Superior temporal gyrus (tissue), 1 donor: ENCODE data around the gene ASPG.

ENCODE experiments used
- DNase-seq: peaks from one replicate; pipeline ENCODE4 v3.0.0-alpha.2; 2016; ENCODE audit errors: extremely low spot score

ASPG gene

GRCh38 chr14:104105071-104105821 is 19.7 kb downstream of the ASPG start:
- no peak for DNase-seq

- no peak for DNase-seq
Measured at GRCh38 chr14:104105822-104106470, 20.4 kb downstream of the ASPG start.

GRCh38 chr14:104106471-104106991 is 21.0 kb downstream of the ASPG start:
- no peak for DNase-seq

- no peak for DNase-seq
Measured at GRCh38 chr14:104107101-104107581, 21.6 kb downstream of the ASPG start.

GRCh38 chr14:104107611-104108569 is 22.4 kb downstream of the ASPG start:
- no peak for DNase-seq

- no peak for DNase-seq
Measured at GRCh38 chr14:104108570-104109541, 23.4 kb downstream of the ASPG start.

GRCh38 chr14:104109731-104110361 is 24.3 kb downstream of the ASPG start:
- no peak for DNase-seq

- no peak for DNase-seq
Measured at GRCh38 chr14:104110491-104111209, 25.1 kb downstream of the ASPG start.

- DNase-seq = no peak
Measured at GRCh38 chr14:104111301-104112112, 26.0 kb downstream of the ASPG start.

GRCh38 chr14:104112113-104112505 is 26.6 kb downstream of the ASPG start:
- DNase-seq = no peak

- DNase-seq = no peak
Measured at GRCh38 chr14:104112609-104113571, 27.4 kb downstream of the ASPG start.

- no peak for DNase-seq
Measured at GRCh38 chr14:104113631-104114420, 28.3 kb downstream of the ASPG start.

- DNase-seq = no peak
Measured at GRCh38 chr14:104114421-104115130, 29.1 kb downstream of the ASPG start.

GRCh38 chr14:104115131-104115600 is 29.7 kb downstream of the ASPG start:
- DNase-seq = no peak

GRCh38 chr14:104115691-104116287 is 30.3 kb downstream of the ASPG start:
- no peak for DNase-seq
